HG03575 (cell line): ENCODE results near the gene TTLL11.

Source experiments
- ATAC-seq: cut with Tn5 transposase; IDR thresholded peaks from one replicate; pipeline ENCODE4 v1.9.1; 2021; ENCODE audit not compliant: unreplicated experiment, insufficient number of reproducible peaks, low FRiP score; ENCODE audit errors: extremely low read depth

TTLL11 gene

DNA sequence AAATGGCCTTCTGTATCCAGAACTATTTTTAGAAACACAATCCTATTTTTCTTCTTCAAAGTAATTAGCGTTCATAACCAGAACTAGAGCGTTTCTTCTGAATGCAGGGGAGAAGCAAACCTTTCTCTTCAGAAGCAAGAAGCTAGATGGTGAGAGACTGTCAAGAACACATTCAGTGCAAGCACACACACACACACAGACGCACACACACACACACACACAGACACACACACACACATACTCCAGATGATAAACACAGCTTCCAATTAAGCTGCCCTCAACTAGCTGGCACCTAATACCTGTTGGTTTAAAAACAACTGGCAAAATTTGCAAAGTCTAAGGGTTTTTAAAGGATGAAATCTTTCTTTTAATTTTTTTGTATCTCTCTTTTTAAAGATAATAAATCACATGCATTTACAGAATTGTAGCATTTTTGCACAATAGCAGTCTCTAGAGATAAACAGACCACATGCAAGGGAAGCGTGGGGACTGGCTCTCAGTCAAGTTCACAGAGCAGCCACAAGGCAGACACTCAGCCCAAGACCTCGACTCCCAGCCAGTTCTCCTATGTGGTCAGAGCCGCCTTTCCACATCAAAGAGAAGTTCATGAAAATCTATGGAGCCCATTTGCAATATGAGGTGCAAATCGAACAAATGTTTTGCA lies 138.5 kb downstream of the TTLL11 start:
- no peak for ATAC-seq

- ATAC-seq: no peak
These were observed 140.5 kb downstream of the TTLL11 start for GRCh38 chr9:121952611-121953010.

GRCh38 chr9:121950866-121951265 lies 142.2 kb downstream of the TTLL11 start:
- no peak for ATAC-seq

DNA sequence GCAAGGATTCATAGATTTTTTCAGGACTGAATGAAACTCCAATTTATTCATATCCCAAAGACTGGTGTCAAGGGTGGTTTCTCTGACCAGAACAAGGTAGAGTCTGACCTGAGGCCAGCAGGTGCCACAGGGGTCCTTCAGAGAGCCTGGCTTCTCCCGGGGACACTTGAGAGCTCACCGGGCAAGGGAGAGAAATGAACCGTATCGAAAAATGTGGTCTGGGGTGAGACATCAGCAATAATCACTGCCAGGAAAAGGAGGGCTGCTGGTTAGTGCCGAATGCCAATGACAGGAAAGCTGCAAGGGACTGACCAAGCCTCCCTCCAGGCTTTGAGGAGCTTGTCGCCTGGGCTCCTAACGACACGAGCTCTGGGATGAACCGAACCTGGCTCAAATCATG lies 142.7 kb downstream of the TTLL11 start:
- ATAC-seq: no peak

DNA sequence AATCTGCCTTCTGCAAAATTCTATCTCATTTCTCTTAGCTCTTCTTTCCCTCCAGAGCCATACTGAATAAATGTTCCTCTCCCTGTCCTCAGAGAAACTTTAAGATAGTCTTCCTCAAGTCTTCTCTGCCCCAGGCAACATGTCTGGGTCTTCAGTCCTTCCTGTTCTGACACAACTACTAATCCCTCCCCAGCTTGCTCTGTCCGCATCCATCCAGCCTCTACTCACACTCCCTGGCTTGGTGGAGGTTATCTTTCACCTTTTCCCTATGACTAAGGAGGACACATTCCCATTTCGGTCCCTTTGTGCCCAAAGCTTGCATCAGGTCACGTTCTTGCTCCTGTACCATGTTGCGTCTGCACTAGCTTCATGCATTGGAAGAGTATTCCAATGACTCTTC lies 143.3 kb downstream of the TTLL11 start:
- ATAC-seq: no peak

DNA sequence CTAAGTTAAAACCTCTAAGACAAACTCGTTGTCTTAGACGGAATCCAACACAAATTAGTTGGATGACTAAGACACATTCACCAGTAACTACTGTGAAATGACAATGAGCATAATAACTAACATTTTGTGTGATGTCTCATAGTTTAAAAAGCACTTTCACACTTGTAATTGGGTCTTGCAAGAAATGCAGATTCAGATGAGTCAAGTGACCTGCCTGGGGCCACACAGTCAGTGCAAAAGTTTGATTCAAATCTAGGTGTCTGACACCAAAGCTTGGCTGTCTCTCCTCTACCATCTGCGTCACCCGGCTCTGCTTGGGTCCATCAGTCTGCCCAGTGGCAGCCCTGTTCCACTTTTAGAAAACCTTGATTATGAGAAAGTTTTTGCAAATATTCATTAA lies 143.7 kb downstream of the TTLL11 start:
- ATAC-seq: no peak

DNA sequence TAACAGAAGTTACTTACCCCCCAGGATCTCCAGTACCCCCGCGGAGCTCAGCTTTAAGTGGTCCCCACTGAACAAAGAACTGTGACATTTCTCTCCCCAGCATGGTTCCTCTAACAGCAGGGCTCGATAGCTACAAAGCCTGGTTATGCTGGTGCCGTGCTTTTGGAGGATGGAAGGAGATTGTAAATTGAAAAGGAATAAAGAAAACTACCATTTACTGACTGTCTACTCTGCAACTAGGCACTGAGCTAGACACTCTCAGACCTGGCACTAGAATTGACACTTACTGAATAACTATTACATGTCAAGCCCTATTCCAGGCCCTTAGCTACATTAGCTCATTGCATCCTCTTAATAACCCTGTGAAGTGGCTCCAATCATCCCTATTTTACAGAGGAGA lies 145.3 kb downstream of the TTLL11 start:
- no peak for ATAC-seq

GRCh38 chr9:121946465-121946864 lies 146.6 kb downstream of the TTLL11 start:
- no peak for ATAC-seq

DNA sequence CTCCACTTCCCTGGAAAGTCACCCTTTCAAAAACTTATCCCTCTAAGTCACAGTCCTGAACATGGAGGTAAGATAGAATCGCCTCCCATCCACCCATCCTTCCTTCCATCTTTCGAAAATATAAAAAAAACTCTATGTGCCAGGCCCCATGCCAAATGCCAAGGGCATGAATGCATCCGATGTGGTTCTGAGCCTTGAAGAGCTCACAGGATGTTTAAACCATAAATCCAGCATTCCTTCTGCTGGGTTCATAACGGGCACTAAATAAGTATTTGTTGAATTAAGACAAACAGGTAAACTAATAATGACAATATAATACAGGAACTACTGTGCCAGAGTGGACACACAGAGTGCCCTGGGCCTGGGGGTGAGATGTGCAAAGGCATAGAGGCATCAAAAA lies 147.3 kb downstream of the TTLL11 start:
- ATAC-seq: no peak

- no peak for ATAC-seq
These were observed 147.8 kb downstream of the TTLL11 start for GRCh38 chr9:121945281-121945680.

DNA sequence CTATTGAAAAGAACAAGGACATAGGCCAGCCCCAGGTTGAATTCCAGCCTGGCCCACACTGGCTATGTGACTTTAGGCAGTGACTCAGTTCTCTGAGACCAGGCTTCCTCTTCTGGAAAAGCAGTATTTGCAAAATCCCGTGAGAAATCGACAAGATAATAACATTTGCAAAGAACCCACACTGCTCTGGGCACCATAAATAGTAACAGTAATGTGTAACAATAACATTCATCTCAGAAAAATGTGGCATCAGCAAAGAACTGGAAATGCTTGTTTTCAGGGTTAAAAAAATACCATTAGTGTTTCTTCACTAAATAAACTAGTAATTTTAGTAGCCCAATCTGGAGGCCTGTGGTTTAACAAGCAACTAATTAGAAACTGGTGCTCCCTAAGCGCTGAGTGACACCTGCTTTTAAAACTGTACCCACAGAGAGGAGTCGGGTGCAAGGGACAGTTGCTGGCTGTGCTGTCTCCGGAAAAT lies 148.4 kb downstream of the TTLL11 start:
- ATAC-seq: no peak

GRCh38 chr9:121943463-121943862 lies 149.6 kb downstream of the TTLL11 start:
- ATAC-seq: no peak

DNA sequence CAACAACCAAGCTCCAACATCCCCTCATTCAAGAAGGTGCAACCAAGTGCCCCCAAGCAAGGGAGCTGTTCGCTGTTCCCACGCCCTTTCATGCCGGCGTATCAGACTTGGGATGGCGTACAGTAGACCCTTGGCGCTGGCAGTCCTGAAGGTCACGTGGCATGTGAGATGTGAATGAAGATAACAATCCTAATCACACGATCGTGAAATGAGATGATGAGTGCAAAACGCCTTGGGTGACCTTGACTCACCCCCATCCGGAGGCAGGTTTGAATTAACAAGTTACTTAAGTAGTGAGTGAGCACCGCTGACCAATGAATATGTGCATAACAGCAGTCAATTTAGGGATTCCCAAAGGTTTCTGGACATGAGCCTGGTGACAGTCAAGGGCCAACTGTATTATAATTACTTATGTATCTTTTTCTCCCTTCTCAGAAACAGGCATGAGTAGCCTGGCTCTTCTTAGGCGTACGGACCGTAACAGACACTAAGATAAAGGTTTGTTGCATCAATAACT lies 150.2 kb downstream of the TTLL11 start:
- ATAC-seq: no peak

DNA sequence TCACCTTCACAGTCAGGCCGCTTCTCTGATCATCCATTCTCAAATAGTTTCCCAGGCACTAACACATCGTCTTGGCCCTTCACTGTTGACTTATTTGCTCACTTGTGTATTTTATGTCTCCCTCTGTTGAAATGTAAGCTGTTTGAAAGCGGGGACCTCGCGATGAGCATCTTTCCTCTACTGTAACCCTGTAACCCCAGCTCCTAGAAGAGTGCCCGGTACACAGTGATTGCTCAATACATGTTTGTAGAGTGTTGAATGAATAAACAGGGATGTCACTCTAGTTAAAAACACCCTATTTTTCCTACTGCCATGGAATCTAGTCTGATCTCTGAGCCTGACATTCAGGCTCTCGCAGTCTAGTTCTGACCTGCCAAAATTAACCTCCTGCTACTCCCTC lies 150.8 kb downstream of the TTLL11 start:
- no peak for ATAC-seq

DNA sequence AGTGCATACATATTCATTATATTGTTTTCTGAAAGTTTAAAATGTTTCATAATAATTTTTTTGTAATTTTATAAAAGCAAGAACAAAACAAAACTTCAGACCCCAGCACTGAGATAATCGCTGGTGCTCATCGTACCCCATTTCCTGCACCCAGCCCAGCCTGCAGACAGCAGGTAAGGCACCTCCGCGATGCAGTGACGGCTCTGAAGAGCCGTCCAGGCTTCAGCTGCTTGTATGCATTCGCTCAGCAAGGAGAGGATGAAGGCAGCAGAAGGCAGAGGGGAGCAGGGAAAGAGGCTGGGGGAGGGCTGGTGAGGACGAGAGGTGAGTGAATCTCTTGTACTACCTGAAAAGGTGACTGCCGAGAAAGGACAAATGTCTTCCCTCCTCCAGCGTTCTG lies 153.5 kb downstream of the TTLL11 start:
- no peak for ATAC-seq

GRCh38 chr9:121938621-121939020 lies 154.5 kb downstream of the TTLL11 start:
- no peak for ATAC-seq

- no peak for ATAC-seq
These were observed 155.9 kb downstream of the TTLL11 start for GRCh38 chr9:121937240-121937639.

- ATAC-seq: no peak
These were observed 157.4 kb downstream of the TTLL11 start for GRCh38 chr9:121935739-121936138.

- no peak for ATAC-seq
These were observed 162.2 kb downstream of the TTLL11 start for GRCh38 chr9:121930956-121931355.

DNA sequence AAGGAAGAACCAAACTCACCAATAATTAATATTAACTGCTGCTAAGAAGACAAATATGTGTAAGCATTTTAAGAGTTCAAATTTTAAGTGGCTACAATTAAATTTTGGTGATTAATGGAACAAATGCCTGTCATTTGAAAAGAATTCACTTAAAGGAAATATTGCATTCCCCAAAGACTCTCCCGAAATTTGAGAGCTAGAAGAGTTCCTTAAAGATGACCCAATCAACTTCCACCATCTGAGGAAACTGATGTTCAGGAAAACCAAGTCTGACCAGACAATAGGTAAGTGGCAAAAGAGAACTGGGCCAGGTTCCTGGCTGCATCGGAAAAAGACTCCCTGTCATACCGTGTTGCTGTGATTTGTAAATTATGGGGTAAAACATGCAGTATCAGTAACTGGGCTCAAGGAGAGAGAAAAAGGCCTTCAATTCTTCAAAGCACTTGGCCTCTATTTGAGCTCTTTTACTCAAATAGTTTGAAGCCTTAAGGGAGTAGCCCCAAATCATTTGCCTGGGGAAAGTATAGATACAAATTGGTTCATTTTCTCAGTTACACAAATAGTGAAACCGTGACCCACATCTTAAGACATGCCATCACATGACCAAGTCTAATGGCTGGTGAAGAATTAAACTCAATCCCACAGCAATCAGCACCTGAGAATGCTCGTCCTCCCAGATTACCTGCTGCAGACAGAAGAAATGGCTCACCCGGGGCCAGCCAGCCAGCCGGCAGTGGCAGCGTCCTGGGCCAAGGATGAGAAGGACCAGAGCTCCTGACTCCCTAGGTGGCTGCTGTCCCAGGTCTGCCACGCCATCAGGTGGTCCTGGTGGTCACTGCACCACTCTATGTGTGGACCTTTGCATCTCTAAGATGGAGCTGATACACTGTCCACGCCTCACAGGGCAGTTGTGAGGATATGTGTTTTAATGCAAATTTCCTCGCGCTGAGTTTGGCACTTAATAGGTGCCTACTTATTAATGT lies 162.9 kb downstream of the TTLL11 start:
- ATAC-seq: no peak
